CD4-positive, alpha-beta memory T cell (primary cell): Measurements from ENCODE around the gene SRD5A2. TPM values are rescaled to one million over a fixed set of nuclear protein-coding genes. Genes with fewer than 3 reads are reported as not detected.

ENCODE experiments used
- CTCF ChIA-PET: fragments of 350-600 bp; sonication (Branson Sonifier 250); formaldehyde crosslinking; loops from one replicate; lab custom pipeline; 2021; ENCODE audit warnings: inconsistent platforms; ENCODE audit not compliant: partially characterized antibody; lab: Charles Lee
- POLR2A ChIA-PET: fragments of 350-600 bp; sonication (Branson Sonifier 250); formaldehyde crosslinking; loops from one replicate; lab custom pipeline; 2021; ENCODE audit not compliant: partially characterized antibody; lab: Charles Lee
- DNase-seq, 5 donors: peaks; one replicate each; pipeline versions ENCODE4 v3.0.0 to v3.0.0-alpha.2; 2020 to 2022; ENCODE audit warnings: mixed read lengths in 1 of 5
- H3K27ac ChIP-seq: one replicate; pipeline ENCODE4 v1.7.0; 2013; ENCODE audit warnings: low read depth, low read length
- H3K27me3 ChIP-seq: 2 replicates; pipeline ENCODE4 v1.7.0; 2013; ENCODE audit warnings: mild to moderate bottlenecking, low read length, moderate library complexity; ENCODE audit not compliant: insufficient read depth
- H3K36me3 ChIP-seq: 2 replicates; pipeline ENCODE4 v1.7.0; 2013; ENCODE audit warnings: mild to moderate bottlenecking, low read length, moderate library complexity; ENCODE audit not compliant: insufficient read depth
- H3K4me1 ChIP-seq: 2 replicates; pipeline ENCODE4 v1.7.0; 2013; ENCODE audit warnings: mild to moderate bottlenecking, low read length, moderate library complexity; ENCODE audit not compliant: insufficient read depth
- H3K4me3 ChIP-seq, 2 donors: one replicate each; pipeline ENCODE4 v1.7.0; 2013; ENCODE audit warnings: low read length in 2 of 2, mild to moderate bottlenecking in 1 of 2
- H3K9me3 ChIP-seq, 2 donors: one replicate each; pipeline ENCODE4 v1.7.0; 2013; ENCODE audit warnings: low read length in 2 of 2, control low read depth in 1 of 2; ENCODE audit not compliant: control insufficient read depth in 1 of 2
- H3K27ac Mint-ChIP-seq, 7 donors: one replicate each; pipeline ENCODE4 v1.8.0; 2020 to 2021; ENCODE audit warnings: mixed read lengths in 7 of 7, mild to moderate bottlenecking in 6 of 7, inconsistent platforms in 3 of 7, moderate library complexity in 3 of 7
- H3K27me3 Mint-ChIP-seq, 2 donors: one replicate each; pipeline ENCODE4 v1.8.0; 2020 to 2021; ENCODE audit warnings: mixed read lengths in 2 of 2
- H3K36me3 Mint-ChIP-seq, 2 donors: one replicate each; pipeline ENCODE4 v1.8.0; 2020 to 2021; ENCODE audit warnings: mixed read lengths in 2 of 2, inconsistent platforms in 1 of 2, mild to moderate bottlenecking in 1 of 2
- H3K4me1 Mint-ChIP-seq, 4 donors: one replicate each; pipeline ENCODE4 v1.8.0; 2020 to 2021; ENCODE audit warnings: mixed read lengths in 4 of 4, mild to moderate bottlenecking in 1 of 4
- H3K4me3 Mint-ChIP-seq, 8 donors: one replicate each; pipeline ENCODE4 v1.8.0; 2020 to 2021; ENCODE audit warnings: mixed read lengths in 8 of 8, mild to moderate bottlenecking in 7 of 8, moderate library complexity in 6 of 8, inconsistent platforms in 3 of 8
- H3K9me3 Mint-ChIP-seq, 8 donors: one replicate each; pipeline ENCODE4 v1.8.0; 2020 to 2021; ENCODE audit warnings: mixed read lengths in 8 of 8, mild to moderate bottlenecking in 5 of 8, inconsistent platforms in 3 of 8, moderate library complexity in 1 of 8
- intact Hi-C: fragments of 100-400 bp; cut with micrococcal nuclease; formaldehyde crosslinking; loops from one replicate; pipeline ENCODE4 v1.15.1; 2023
- polyA plus RNA-seq, 2 donors: library from polyadenylated mRNA; unstranded; fragments of 300-500 nt; fragmentation: Illumina TruSeq; gene quantifications; one replicate each; pipeline ENCODE4 v1.2.3, GENCODE V29; 2021
- total RNA-seq, 2 experiments: library from RNA; stranded (reverse); gene quantifications; one replicate each; pipeline ENCODE4 v1.2.3, GENCODE V29; 2021

SRD5A2 gene
- total and polyA plus RNA-seq, 4 experiments from 2014 or later: not detected

- intact Hi-C loops: no loop called here
- H3K36me3 ChIP-seq: no peaks in the 10 kb centered on the region
- peaks cover 0 to 1% (median 0%) of the 10 kb centered on the region in 4 donors for H3K4me1 Mint-ChIP-seq
- no peak overlapping the region for H3K4me3 ChIP-seq
- H3K27ac Mint-ChIP-seq: no peak overlapping the region
- no peaks in the 10 kb centered on the region for H3K9me3 ChIP-seq
- no peak overlapping the region for H3K4me3 Mint-ChIP-seq
- no peaks in the 10 kb centered on the region for H3K36me3 Mint-ChIP-seq
- no peaks in the 10 kb centered on the region for H3K9me3 Mint-ChIP-seq
- H3K27me3 Mint-ChIP-seq: peaks cover 14 to 15% of the 10 kb centered on the region in 2 donors
- H3K27me3 ChIP-seq: no peaks in the 10 kb centered on the region
- CTCF ChIA-PET: no interaction called here
- H3K4me1 ChIP-seq: no peaks in the 10 kb centered on the region
- no peak overlapping the region for H3K27ac ChIP-seq
- POLR2A ChIA-PET: no interaction called here
- DNase-seq: no peak
These were observed 47.7 kb downstream of the SRD5A2 start for GRCh38 chr2:31533036-31533435.

DNA sequence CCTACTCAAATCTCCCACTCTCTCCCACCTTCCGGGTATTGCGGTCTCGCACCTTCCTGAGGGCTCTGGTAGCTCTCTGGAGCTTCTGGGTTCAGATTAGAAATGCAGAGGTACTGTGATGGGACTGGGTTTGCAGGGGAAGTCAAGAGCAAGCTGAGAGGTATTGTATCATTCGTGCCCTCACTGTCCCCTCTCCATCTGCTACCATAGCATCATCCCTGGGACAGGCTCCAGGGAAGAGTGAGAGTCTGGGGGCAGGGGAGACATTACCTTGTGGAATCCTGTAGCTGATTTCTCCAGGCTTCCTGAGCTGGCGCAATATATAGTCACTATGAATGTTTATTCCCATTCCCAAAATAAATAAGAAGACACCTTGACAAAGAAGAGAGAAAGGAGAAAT lies 49.6 kb downstream of the SRD5A2 start:
- H3K4me1 ChIP-seq: no peaks in the 10 kb centered on the region
- no peaks in the 10 kb centered on the region for H3K36me3 ChIP-seq
- H3K9me3 Mint-ChIP-seq: no peaks in the 10 kb centered on the region
- H3K27me3 ChIP-seq: no peaks in the 10 kb centered on the region
- no peak overlapping the region for H3K4me3 ChIP-seq
- H3K36me3 Mint-ChIP-seq: no peaks in the 10 kb centered on the region
- ChIA-PET CTCF (interaction anchor here (1.2 to 2.1 kb wide), 2 partner anchors 8 to 10 kb away, joined by 3 to 7 read pairs; no protein-coding TSS in a partner anchor), POLR2A (no interaction called here)
- H3K27ac Mint-ChIP-seq: no peak overlapping the region
- no peaks in the 10 kb centered on the region for H3K9me3 ChIP-seq
- peaks cover 11 to 16% of the 10 kb centered on the region in 2 donors for H3K27me3 Mint-ChIP-seq
- intact Hi-C loops: no loop called here
- H3K27ac ChIP-seq: no peak overlapping the region
- no peak for DNase-seq
- peaks cover 0 to 1% (median 0%) of the 10 kb centered on the region in 4 donors for H3K4me1 Mint-ChIP-seq
- no peak overlapping the region for H3K4me3 Mint-ChIP-seq

DNA sequence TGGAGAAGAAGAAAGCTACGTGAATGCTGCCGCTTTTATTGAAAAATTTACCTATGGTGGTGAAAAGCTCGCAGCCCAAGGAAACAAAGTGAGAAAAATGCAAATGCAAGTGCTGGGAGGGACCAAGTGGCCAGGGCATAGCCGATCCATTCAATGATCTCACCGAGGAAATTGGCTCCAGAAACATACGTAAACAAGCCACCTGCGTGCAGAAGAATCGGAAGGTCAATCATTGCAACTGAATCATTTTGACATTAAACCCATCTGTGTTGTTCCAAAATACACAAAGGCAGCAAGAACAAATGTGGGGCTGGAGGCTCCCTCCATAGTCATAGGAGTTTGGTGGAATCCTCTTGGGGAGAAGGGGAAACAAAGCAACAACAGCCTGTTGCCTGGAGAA lies 51.5 kb downstream of the SRD5A2 start:
- Histone ChIP-seq H3K4me3 (no peak overlapping the region), H3K9me3 (no peaks in the 10 kb centered on the region), H3K36me3 (no peaks in the 10 kb centered on the region), H3K4me1 (no peaks in the 10 kb centered on the region), H3K27ac (no peak overlapping the region), H3K27me3 (no peaks in the 10 kb centered on the region)
- intact Hi-C loops: loop anchor here (10.0 kb wide), 1 partner anchor 1364 kb away; no protein-coding TSS in a partner anchor
- H3K36me3 Mint-ChIP-seq: no peaks in the 10 kb centered on the region
- H3K4me1 Mint-ChIP-seq: peaks cover 0 to 1% (median 0%) of the 10 kb centered on the region in 4 donors
- H3K4me3 Mint-ChIP-seq: no peak overlapping the region
- no peak for DNase-seq
- peaks cover 14 to 17% of the 10 kb centered on the region in 2 donors for H3K27me3 Mint-ChIP-seq
- H3K27ac Mint-ChIP-seq: no peak overlapping the region
- CTCF ChIA-PET: interaction anchor here (1.5 kb wide), 1 partner anchor 13 kb away, joined by 3 read pairs; no protein-coding TSS in a partner anchor
- H3K9me3 Mint-ChIP-seq: no peaks in the 10 kb centered on the region
- POLR2A ChIA-PET: no interaction called here

DNA sequence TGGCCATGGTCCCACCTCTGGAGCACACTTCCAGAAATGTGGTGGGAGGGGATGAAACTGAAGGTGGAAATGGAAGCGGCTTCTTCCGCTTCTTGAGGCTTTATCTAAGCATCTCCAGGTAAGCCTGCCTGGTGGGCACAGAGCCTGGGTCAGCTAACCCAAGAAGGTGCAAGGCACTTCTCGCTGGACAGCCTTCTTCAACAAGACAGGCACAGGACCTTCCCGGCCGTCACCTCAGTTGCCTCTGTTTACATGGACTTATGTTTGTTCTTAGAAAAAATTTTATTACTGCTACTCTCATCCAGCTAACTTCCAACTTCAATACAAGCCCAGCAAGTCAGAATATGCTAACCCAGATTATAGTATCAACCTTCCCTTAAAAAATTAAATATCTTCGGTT lies 51.9 kb downstream of the SRD5A2 start:
- DNase-seq: no peak
- ChIA-PET POLR2A (no interaction called here), CTCF (interaction anchor here (1.5 kb wide), 1 partner anchor 13 kb away, joined by 3 read pairs; no protein-coding TSS in a partner anchor)
- Mint-ChIP-seq H3K9me3 (no peaks in the 10 kb centered on the region), H3K4me1 (peaks cover 0 to 1% (median 0%) of the 10 kb centered on the region in 4 donors), H3K27me3 (peaks cover 15 to 20% of the 10 kb centered on the region in 2 donors), H3K4me3 (no peak overlapping the region), H3K27ac (no peak overlapping the region), H3K36me3 (no peaks in the 10 kb centered on the region)
- Histone ChIP-seq H3K36me3 (no peaks in the 10 kb centered on the region), H3K9me3 (no peaks in the 10 kb centered on the region), H3K27ac (no peak overlapping the region), H3K4me3 (no peak overlapping the region), H3K4me1 (no peaks in the 10 kb centered on the region), H3K27me3 (no peaks in the 10 kb centered on the region)
- intact Hi-C loops: loop anchor here (10.0 kb wide), 1 partner anchor 1364 kb away; no protein-coding TSS in a partner anchor

DNA sequence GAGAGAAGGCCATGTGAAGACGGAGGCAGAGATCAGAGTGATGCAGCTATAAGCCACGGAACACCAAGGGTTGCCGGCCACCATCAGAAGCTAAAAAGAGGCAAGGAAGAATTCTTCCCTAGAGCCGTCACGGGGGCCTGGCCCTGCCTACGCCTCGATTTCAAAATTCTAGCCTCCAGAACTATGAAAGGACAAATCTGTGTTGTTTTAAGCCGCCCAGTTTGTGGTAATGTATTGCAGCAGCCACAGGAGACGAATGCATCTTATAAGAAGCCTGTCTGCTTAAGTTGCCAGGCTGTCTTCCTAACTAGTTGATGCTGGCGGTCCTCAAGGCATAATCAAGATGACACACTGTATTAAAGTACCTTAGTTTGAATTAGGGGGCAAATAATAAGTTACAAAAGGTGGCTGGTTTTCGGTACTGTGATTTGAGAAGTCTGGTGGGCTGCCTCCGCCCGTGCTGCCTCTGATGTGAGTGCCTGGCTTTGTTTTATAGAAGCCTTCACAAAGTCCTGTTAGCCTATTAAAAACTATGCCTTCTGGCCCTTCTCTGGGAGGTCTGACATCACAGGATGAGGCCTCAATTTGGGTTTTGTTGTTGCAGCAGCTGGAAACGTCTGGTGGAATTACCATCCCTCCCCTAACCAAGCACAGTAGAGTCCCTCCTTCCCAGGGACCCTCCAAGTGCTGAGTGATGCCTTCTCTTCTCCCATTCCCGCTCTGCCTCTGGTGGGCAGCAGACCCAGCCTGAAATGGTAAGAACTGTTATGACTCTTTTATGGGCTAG lies 53.6 kb downstream of the SRD5A2 start:
- Histone ChIP-seq H3K27ac (no peak overlapping the region), H3K36me3 (no peaks in the 10 kb centered on the region), H3K9me3 (no peaks in the 10 kb centered on the region), H3K4me1 (no peaks in the 10 kb centered on the region), H3K4me3 (no peak overlapping the region), H3K27me3 (no peaks in the 10 kb centered on the region)
- Mint-ChIP-seq H3K27me3 (peaks cover 12 to 23% of the 10 kb centered on the region in 2 donors), H3K4me1 (no peaks in the 10 kb centered on the region), H3K36me3 (no peaks in the 10 kb centered on the region), H3K9me3 (no peaks in the 10 kb centered on the region), H3K27ac (no peak overlapping the region), H3K4me3 (no peak overlapping the region)
- DNase-seq: no peak
- CTCF ChIA-PET: interaction anchor here (8.2 kb wide), 1 partner anchor 813 kb away, joined by 95 read pairs; no protein-coding TSS in a partner anchor
- intact Hi-C loops: loop anchor here (10.0 kb wide), 1 partner anchor 1362 kb away; no protein-coding TSS in a partner anchor
- POLR2A ChIA-PET: no interaction called here

DNA sequence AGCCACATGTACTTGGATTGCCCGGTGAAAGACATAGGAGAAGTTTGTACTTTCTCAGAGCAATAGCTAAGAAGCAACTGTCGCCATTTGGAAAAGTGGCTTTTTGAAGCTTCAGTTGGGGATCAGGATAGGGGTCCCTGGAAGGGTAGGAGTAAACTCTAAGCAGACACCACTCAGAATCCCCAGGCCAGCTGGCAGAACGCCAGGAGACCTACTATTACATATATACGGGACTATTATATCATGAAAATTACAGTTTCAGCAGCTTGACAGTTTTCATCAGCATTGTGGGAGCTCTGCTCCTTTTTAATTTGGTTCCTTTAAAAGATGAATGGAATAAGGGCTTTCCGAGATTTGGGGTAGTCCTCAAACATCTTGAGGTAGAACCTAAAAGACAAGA lies 54.9 kb downstream of the SRD5A2 start:
- DNase-seq: no peak
- no peaks in the 10 kb centered on the region for H3K36me3 Mint-ChIP-seq
- Histone ChIP-seq H3K27me3 (no peaks in the 10 kb centered on the region), H3K4me1 (no peaks in the 10 kb centered on the region), H3K9me3 (no peaks in the 10 kb centered on the region), H3K36me3 (no peaks in the 10 kb centered on the region), H3K27ac (no peak overlapping the region), H3K4me3 (no peak overlapping the region)
- no peaks in the 10 kb centered on the region for H3K9me3 Mint-ChIP-seq
- H3K27ac Mint-ChIP-seq: no peak overlapping the region
- peaks cover 10 to 18% of the 10 kb centered on the region in 2 donors for H3K27me3 Mint-ChIP-seq
- H3K4me3 Mint-ChIP-seq: no peak overlapping the region
- intact Hi-C loops: loop anchor here (10.0 kb wide), 1 partner anchor 1361 kb away; no protein-coding TSS in a partner anchor
- no peaks in the 10 kb centered on the region for H3K4me1 Mint-ChIP-seq
- ChIA-PET CTCF (interaction anchor here (8.2 kb wide), 1 partner anchor 812 kb away, joined by 95 read pairs; no protein-coding TSS in a partner anchor), POLR2A (no interaction called here)

DNA sequence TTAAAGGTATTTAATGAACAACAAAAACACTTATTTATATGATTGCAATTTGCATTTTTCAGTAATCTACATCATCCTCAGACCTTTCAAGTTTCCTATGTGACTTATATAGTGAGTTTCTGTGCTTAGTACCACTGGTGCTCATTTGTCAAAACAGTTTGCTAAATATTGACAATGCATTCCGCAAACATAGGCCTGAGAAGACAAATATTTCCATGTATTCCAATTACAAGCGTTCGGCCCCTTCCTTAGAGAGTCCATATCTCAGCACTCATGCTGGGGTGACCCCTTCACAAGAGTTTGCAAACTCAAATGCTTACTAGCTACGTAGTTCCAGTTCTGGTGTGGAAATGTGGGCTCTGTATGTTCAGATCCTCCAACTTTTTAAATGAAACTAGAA lies 56.1 kb downstream of the SRD5A2 start:
- Histone ChIP-seq H3K4me1 (no peaks in the 10 kb centered on the region), H3K4me3 (no peak overlapping the region), H3K36me3 (no peaks in the 10 kb centered on the region), H3K27ac (no peak overlapping the region), H3K27me3 (no peaks in the 10 kb centered on the region), H3K9me3 (no peaks in the 10 kb centered on the region)
- Mint-ChIP-seq H3K9me3 (no peaks in the 10 kb centered on the region), H3K4me3 (no peak overlapping the region), H3K36me3 (no peaks in the 10 kb centered on the region), H3K27ac (no peak overlapping the region), H3K4me1 (no peaks in the 10 kb centered on the region), H3K27me3 (peaks cover 9 to 18% of the 10 kb centered on the region in 2 donors)
- CTCF ChIA-PET: interaction anchor here (1.3 to 8.2 kb wide), 5 partner anchors 9 to 810 kb away, joined by 4 to 95 read pairs (median 5); partner anchors contain the start of gene XDH
- intact Hi-C loops: loop anchor here (5.0 to 10.0 kb wide), 2 partner anchors 313 to 1360 kb away; no protein-coding TSS in a partner anchor
- POLR2A ChIA-PET: no interaction called here
- DNase-seq: no peak
